Measurements from ENCODE around the gene PDZD2.

PDZD2 gene

DNA sequence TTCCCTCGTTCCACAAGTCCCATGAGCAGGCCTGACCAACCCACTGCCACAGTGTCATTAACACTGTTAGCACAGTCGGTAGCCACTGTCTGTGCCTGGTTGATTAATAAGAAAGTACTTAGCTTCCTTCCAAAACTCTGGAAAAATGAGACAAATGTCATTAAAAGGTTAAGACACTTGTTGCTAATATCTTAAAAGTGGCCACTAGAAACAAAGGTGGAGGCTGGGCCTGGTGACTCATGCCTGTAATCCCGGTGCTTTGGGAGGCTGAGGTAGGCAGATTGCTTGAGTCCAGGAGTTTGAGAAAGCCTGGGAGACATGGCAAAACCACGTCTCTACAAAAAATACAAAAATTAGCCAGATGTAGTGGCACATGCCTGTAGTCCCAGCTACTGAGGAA, 194.0 kb downstream of the PDZD2 start:
- Histone ChIP-seq H3K27me3 (replicated peaks) (no peaks in the 10 kb centered on the region), H3K4me3 (ENCODE audit: low read depth, low read length) (no peak overlapping the region), H3K27ac (no peak overlapping the region), H3K36me3 (replicated peaks) (no peaks in the 10 kb centered on the region)
- TF ChIP-seq, protein P1, sequence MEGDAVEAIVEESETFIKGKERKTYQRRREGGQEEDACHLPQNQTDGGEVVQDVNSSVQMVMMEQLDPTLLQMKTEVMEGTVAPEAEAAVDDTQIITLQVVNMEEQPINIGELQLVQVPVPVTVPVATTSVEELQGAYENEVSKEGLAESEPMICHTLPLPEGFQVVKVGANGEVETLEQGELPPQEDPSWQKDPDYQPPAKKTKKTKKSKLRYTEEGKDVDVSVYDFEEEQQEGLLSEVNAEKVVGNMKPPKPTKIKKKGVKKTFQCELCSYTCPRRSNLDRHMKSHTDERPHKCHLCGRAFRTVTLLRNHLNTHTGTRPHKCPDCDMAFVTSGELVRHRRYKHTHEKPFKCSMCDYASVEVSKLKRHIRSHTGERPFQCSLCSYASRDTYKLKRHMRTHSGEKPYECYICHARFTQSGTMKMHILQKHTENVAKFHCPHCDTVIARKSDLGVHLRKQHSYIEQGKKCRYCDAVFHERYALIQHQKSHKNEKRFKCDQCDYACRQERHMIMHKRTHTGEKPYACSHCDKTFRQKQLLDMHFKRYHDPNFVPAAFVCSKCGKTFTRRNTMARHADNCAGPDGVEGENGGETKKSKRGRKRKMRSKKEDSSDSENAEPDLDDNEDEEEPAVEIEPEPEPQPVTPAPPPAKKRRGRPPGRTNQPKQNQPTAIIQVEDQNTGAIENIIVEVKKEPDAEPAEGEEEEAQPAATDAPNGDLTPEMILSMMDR (IDR thresholded peaks at IDR 0.05; ENCODE audit: low read depth, low read length, missing control alignments), result no peak
- in situ Hi-C loops (cut with HindIII; ENCODE audit: low pct_ligation_motif_present, low sequenced_read_pairs), result loop anchor here (25.0 kb wide), 1 partner anchor 229 kb away; no protein-coding TSS in a partner anchor
- DNase-seq, result no peak

- DNase-seq, result no peak
These were observed 194.8 kb downstream of the PDZD2 start for GRCh38 chr5:31833710-31834109.

GRCh38 chr5:31844622-31845345, 205.9 kb downstream of the PDZD2 start:
- H3K27ac ChIP-seq, result no peak overlapping the region
- no peak overlapping the region for H3K4me3 ChIP-seq (ENCODE audit: low read depth, low read length)
- H3K27me3 ChIP-seq (replicated peaks), result no peaks in the 10 kb centered on the region
- H3K36me3 ChIP-seq (replicated peaks), result no peaks in the 10 kb centered on the region
- DNase-seq, result no peak
- TF ChIP-seq, protein P1 (IDR thresholded peaks at IDR 0.05; ENCODE audit: low read depth, low read length, missing control alignments), result no peak
- in situ Hi-C loops (cut with HindIII; ENCODE audit: low pct_ligation_motif_present, low sequenced_read_pairs), result loop anchor here (25.0 kb wide), 1 partner anchor 218 kb away; no protein-coding TSS in a partner anchor

More at GRCh38 chr5:31833710-31834109, 194.8 kb downstream of the PDZD2 start:
- Histone ChIP-seq H3K36me3 (replicated peaks) (no peaks in the 10 kb centered on the region), H3K27ac (no peak overlapping the region), H3K27me3 (replicated peaks) (no peaks in the 10 kb centered on the region), H3K4me3 (ENCODE audit: low read depth, low read length) (no peak overlapping the region)
- TF ChIP-seq, protein P1 (IDR thresholded peaks at IDR 0.05; ENCODE audit: low read depth, low read length, missing control alignments), result no peak
- in situ Hi-C loops (cut with HindIII; ENCODE audit: low pct_ligation_motif_present, low sequenced_read_pairs), result loop anchor here (25.0 kb wide), 1 partner anchor 229 kb away; no protein-coding TSS in a partner anchor

DNA sequence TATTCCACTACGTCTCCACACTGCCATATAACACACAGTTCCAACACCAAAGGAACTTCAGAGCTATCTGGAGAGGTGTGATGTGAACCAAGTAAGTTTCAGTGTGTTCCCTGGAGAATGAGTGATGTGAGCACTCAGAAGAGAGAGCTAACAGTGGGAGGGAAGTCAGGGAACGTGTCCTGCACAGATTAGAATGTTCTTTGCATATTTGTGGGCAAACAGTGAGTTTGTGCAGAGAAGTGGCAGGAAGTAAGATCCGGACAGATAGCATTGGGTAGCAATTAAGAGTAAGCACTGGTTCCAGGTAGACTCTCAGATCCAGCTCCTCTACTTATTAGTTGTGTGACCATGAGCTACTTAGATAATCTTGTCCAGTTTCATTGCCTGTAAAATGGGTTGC, 206.4 kb downstream of the PDZD2 start:
- H3K4me3 ChIP-seq (ENCODE audit: low read depth, low read length), result no peak overlapping the region
- no peaks in the 10 kb centered on the region for H3K27me3 ChIP-seq (replicated peaks)
- TF ChIP-seq, protein P1 (IDR thresholded peaks at IDR 0.05; ENCODE audit: low read depth, low read length, missing control alignments), result no peak
- H3K27ac ChIP-seq, result no peak overlapping the region
- H3K36me3 ChIP-seq (replicated peaks), result no peaks in the 10 kb centered on the region
- DNase-seq, result peak; percentile 45
- in situ Hi-C loops (cut with HindIII; ENCODE audit: low pct_ligation_motif_present, low sequenced_read_pairs), result loop anchor here (25.0 kb wide), 1 partner anchor 217 kb away; no protein-coding TSS in a partner anchor

- in situ Hi-C loops (cut with HindIII; ENCODE audit: low pct_ligation_motif_present, low sequenced_read_pairs), result loop anchor here (25.0 kb wide), 1 partner anchor 215 kb away; no protein-coding TSS in a partner anchor
- no peaks in the 10 kb centered on the region for H3K27me3 ChIP-seq (replicated peaks)
- H3K27ac ChIP-seq, result no peak overlapping the region
- no peak for DNase-seq
- no peak overlapping the region for H3K4me3 ChIP-seq (ENCODE audit: low read depth, low read length)
- TF ChIP-seq, protein P1 (IDR thresholded peaks at IDR 0.05; ENCODE audit: low read depth, low read length, missing control alignments), result no peak
- no peaks in the 10 kb centered on the region for H3K36me3 ChIP-seq (replicated peaks)
These were observed 208.0 kb downstream of the PDZD2 start for GRCh38 chr5:31846934-31847333.

All from brain microvascular endothelial cell (primary cell).